Muscle of arm (tissue), 12 donors: ENCODE measurements around the gene IQCK. TPM values are rescaled to one million over a fixed set of nuclear protein-coding genes. Genes with fewer than 3 reads are reported as not detected.

Experiments used
- DNase-seq: peaks from one replicate; pipeline ENCODE4 v3.0.0-alpha.2; 2013
- polyA plus RNA-seq, 12 donors: library from polyadenylated mRNA; unstranded; fragments of 120-200 nt; gene quantifications; one replicate each; pipeline ENCODE4 v1.2.1, GENCODE V29; 2013; ENCODE audit not compliant: insufficient read length in 12 of 12

IQCK gene
- polyA plus RNA-seq, 12 donors: 12.4 to 19.3 (median 14.1) TPM; not detected in 2

DNA sequence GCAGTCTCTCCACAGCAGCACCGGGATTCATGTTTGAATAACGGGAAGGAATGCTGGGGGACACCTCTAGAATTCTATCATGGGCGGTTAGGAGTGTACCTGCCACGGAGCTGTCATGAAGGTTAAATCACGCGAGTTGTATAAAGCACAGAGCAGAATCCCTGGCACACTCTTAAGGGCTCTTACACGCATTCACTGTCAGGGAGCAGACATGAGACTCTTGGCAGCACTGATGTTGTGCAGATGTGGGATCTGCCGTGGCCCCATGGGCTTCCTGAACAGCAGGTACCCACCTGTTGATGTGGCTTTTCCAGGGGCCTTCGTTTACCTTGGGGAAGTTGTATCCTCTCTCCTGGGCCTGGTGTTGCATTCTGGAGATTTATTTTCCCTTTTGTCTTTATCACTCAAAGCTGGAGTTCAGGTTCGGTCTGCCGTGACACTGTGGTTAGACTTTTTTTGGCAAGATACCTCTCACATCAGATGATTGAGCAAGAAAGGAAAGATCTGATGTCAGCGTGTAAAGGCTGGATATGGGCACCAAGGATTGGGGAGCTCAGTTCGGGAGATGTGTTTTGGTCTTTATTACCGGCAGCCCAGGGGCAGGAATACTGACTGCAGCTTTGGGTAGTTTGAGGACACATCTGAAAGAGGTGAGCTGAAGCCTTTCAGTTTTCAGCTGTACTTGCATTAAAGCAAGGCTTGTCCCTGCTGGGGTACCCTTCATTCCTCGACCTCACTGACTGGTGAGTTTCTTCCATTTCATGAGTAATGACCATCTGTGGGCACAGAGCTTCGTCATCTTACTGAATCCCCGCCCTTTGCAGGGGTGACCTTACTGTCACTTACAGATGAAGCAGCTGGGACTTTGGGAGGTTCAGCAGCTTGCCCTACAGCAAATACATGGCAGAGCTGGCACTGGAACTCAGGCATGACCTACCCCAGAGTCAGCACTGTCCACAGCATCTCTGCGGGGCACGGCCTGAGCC is 19.3 kb upstream of the IQCK start:
- DNase-seq: no peak

DNA sequence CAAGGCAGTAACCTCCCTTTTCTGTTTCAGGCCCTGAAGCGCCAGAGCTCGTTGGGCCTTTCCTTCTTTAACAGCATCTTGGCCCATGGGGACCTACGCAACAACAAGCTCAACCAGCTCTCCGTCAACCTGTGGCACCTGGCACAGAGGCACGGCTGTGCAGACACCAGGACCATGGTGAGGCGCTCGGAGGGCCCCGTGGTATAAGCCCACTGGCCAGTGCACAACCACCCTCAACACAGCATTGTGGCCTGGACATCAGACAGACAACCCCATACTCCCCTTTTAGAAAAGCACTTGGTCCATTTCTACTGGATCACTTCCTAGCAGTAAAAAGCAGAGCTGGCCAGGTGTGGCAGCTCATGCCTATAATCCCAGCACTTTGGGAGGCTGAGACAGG is 18.6 kb upstream of the IQCK start:
- DNase-seq: no peak

DNA sequence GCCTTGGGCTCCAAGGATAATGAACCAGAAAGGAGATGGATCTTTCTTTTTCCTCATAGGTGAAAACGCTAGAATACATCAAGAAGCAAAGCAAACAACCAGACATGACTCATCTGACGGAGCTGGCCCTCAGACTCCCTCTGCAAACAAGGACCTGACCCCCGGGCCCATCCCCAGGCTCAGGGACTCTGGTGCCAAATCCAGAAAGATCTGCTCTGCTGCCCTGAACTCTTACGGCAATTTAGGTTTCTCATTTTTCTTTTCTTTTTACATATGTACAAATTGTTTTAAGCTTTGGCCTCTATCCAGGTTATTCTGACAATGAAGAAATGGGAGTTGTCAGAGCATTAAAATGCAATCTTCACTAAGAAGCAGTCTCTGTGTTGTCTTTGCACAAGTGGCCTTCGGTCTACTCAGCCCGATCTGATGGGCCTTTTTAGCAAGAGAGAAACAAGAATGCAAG is 17.7 kb upstream of the IQCK start:
- DNase-seq: no peak

DNA sequence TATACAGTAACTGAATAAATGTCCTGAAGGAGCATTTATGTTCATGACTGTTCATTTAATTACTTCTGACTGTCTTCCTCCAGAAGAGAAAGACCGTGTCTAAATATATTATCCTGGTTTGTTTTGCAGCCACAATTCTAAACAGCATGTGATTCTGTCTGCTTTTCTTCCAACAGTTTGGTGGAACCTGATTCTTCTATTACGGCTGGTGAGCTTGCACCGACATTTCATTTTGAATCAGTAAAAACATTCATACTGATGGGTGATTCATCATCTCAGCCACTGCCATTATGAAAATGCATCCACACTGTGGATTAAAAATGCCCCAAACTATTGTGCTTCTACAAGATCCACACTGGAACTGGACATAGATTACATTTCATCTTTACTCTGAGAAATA is 17.0 kb upstream of the IQCK start:
- no peak for DNase-seq

DNA sequence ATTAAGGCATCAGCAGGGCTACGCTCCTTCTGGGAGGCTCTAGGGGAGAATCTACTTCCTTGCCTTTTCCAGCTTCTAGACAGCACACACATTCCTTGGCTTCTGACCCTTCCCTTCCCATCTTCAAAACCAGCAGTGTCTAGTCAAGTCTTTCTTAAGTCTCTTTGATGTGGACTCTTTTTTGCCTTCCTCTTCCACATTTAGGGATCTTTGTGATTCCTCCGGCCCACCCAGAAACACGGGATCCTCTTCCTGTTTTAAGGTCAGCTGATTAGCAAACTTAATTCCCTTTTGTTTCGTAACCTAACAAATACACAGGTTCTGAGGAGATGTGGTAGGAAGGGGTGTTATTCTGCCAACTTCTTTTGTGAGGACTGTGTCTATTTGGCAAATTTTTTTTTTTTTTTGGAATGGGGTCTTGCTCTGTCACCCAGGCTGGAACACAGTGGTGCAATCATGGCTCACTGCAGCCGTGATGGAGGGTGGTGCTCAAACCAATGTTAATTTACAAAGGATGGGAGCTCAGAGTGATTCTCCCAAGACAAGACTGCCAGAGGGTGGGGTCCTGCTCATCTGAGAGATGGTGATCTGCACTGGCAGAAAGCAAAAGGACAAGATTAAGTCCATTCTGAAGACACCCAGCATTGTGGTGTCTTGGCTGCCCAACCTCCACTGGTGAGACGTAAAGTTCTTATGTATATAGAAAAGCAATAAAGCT is 14.7 kb upstream of the IQCK start:
- DNase-seq: no peak

DNA sequence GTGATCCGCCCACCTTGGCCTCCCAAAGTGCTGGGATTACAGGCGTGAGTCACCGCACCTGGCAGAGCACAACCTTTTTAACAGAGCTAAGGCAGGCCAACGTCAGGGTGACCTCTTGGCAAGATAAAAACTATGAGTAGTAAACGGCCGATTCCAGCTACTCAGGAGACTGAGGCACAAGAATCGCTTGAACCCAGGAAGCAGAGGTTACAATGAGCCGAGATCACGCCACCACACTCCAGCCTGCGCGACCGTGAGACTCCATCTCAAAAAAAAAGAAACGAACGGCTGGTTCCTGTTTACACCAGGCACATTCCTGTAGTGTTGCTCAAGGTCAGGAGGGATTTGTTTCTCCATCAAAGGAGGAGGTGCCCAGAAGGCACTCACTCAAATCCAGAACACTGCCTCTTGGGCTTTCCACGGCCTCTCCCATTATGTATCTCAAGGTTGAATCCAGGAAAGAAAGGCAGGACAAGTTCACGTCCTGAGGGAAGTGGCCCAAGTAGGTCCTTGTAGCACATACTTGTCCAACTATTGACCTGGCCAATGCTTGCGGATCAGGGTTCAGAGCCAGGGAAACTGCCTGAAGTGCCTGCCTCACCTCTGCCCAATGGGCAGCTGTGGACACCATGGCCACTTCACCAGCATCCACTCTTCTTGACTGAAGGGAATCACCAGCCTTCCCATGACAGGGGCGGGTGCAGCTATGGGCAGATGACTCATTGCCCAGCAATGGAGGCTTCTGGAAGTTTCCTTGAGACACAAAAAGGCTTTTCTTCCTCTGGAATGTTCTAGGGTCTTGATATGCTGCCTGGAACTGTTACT is 13.5 kb upstream of the IQCK start:
- no peak for DNase-seq

DNA sequence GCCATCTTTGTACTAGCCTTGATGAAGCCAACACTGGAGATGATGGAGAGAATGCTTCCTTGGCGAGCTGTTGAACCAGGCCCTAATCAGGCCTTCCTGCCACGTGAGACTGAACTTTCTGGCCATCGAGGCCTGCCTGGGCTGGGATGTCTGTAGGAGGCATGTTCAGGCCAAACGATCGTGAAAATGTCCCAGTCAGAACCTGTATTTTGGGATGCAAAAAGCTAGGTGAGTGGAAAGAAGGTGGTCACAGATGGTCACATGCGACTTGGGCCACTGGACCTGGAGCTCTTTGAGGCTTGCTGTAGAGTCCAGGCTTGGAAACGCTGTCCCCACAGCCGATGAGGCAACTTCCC is 12.9 kb upstream of the IQCK start:
- no peak for DNase-seq

DNA sequence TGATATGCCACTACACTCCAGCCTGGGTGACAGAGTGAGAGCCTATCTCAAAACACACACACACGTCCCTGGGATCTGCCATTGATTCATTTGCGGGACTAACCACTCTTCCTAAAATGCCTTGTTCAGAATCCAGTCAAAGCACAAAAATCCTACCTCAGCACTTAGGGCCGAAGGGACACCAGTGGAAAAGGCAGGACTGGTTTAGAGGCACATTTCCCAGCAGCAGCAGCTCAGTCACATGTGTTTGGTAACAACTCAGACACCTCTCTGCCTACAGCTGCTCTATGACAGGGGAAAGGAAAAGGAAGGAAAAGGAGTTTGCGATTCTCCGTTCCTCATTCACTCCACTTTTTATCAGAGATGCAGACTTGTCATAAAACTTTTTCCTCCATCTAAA is 12.2 kb upstream of the IQCK start:
- DNase-seq: no peak

DNA sequence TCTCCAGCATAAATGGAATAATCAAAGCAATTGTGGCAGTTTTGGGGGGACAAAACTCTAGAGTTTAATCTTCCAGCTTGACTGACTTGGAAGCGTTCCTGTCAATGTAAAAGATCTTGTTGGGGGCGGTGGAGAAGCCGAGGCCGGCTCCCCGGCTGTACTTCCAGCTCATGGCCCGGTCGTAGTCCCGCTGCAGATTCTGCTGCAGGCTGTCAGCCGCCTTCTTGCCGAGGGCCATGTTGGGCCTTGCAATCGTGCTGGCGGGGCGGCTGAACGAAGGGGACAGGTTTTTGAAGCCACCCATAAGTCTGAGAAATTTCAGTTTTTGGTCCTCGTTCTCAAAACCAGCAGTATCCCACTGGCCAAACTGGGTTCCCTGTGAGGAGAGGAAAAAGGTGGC is 11.2 kb upstream of the IQCK start:
- DNase-seq: no peak

DNA sequence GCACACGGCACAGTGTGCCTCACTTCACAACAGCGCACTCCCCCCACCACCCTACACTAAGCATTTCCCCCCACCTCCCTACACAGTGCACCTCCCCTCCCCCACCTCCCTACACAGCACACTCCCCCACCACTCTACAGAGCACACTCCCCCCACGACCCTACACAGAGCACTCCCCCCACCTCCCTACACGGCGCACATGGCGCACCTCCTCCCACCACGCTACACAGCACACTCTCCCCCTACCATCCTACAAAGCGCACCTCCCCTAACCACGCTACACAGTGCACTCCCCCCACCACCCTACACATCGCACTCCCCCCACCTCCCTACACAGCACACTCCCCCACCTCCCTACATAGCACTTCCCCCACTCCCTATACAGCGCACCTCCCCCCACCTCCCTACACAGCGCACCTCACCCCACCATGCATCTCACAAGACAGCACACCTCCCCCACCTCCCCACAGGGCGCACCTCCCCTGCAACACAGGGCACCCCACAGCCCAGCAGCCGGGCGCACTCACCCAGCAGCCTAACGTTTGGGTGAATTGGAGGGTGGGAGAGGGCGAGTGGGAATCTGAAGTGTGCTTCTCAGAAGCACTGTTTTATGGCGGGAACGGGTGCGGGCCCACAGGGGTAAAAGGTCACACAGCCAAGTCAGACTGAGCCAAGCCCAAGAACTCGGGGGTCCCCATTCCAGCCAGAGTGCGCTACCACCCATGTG is 10.3 kb upstream of the IQCK start:
- DNase-seq: no peak

DNA sequence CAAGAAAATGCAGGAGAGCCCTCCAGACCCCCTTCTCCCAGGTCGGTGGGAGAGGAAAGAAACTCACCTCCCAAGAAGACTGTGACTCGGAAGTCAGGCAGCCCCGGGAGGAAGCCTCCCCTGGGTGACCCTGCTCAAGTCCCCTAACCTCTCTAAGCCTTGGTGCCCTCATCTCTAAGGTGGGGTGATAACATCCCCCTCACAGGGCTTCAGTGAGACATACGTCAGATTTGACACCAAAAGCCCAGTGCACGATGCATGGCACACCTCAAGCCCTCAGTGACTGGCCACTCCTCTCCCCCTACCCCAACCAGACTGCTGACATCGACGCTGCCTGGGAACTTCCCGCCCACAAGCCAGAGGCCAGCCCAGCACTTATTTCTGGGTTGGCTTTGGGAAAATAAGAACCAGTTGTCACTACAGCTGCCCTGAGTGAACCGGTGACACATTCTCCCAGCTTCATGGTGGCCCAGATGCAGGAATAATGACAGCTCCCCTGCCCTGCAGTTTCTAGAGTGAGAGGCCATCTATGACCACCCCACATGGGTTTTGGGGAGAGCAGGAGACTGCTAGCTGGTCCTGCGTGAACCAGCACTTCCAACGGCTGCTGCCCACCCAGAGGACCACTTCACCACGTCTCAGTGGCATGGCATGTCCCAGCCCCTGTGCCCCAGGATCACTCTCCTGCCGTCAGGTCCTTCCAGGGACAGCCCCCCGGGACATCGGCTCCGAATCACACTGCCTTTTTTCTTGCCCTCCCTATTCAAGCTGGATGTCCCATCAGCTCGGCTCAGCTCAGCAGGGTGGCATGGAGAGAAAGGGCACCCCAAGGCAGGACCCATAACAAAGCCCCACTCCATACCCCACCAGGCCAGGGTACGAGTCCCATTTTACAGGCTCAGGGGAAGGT is 9.5 kb upstream of the IQCK start:
- no peak for DNase-seq

DNA sequence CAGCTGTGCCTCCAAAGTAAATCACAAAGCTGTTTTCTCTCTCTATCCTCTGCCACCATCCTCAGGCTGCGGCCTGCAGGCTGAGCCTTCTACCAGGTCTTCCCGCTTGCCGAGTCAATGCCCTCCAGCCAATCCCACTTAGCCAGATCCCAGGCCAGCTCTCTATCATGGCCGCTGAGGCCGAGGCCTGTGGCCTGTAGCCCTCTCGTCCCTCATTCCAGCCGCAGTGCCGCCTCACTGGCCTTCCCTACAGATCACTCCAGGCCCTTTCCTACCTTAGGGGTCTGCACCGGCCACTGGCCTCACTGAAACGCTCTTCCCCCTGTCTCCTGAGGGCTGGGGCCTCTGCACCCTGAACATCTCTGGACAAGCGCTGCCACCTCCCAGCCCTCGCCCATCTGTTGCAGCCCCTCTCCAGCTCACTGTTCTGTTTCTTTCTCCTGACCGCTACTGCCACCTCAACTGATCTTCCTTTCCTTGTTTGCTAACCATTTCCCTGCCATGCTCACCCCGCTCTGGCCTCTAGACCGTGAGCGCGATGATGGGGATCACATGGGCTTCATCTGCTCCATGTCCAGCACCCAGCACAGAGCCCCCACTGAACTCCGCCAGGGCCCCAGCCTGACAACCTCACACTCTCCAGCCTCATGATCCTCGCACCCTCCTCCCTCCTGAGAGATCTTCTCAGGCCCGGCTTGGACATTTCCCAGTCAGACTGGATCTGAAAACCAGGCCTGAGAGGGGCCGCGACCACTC is 8.5 kb upstream of the IQCK start:
- no peak for DNase-seq

DNA sequence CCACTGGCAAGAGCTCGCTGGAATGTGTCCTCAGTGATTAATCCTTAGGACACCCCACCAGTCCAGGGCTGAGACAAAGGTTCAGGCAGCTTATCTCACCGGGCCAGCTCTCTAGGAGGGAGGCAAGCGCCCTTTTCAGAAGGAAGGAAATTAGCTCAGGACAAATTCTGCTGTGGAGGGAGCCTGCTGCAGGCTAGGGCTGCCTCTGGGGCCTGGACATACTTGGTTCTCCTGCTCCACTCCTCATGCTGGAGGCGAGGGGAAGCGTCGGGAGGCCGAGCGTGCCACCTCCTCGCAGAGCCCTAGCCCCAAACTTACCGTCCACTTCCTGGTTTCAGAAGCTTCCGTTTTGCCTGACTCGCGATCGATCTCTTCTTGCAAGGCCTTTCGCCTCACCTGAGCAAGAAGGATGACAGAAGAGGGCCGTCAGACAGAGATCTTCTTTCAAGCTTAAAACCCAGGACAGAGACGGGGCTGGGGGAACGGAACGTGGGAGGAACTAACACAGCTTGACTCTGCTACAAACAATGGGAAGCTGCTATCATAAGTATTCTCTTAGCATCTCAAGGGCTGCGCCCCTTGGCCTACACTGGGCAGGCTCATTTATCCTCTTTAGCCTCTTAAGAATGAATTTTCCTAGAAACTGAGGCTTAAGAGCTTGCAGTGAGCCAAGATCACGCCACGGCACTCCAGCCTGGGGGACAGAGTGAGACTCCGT is 7.7 kb upstream of the IQCK start:
- no peak for DNase-seq

DNA sequence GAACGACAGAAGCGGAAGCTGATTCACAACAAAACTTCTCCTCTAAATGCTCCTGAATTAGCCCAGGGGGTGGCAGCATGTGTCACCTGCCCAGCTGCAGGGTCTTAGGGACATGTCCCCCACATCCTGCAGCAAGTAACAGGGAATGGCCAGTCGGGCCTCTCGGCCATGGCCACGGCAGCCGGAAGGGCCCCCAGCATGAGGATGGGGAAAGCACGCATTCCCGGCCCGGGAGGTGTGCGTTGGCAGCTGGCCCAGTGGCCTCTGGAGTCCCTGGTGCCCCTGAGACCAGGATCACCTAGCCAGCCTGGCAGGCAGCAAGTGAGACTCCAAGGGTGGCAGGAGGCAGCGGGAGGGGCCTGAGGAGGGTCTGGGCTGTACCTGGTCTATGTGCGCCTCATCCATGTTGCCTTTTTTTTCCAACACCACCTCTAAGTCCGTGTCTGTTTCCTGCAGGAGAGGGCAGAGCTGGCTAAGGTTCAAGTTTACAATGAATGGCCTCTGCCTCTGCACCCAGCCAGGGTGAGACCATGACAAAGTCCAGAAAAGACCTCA is 7.0 kb upstream of the IQCK start:
- no peak for DNase-seq

DNA sequence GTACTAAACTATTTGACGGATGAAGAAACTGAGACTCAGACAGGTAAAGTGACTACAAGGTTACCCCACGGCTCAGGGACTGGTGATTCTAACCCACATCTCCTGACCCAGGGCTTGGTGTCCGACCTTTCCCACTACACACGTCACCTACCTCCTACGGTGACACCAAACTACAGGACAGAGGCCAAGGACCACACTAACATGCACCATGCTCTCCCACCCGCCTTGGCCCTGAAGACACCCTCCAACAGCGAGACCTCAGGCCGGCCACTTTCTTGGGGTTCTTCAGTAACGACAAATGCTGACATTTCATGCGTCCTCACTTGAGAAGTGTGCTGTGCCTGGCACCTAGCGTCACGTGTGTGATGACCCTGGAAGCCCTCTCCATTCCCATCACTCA is 6.4 kb upstream of the IQCK start:
- no peak for DNase-seq

DNA sequence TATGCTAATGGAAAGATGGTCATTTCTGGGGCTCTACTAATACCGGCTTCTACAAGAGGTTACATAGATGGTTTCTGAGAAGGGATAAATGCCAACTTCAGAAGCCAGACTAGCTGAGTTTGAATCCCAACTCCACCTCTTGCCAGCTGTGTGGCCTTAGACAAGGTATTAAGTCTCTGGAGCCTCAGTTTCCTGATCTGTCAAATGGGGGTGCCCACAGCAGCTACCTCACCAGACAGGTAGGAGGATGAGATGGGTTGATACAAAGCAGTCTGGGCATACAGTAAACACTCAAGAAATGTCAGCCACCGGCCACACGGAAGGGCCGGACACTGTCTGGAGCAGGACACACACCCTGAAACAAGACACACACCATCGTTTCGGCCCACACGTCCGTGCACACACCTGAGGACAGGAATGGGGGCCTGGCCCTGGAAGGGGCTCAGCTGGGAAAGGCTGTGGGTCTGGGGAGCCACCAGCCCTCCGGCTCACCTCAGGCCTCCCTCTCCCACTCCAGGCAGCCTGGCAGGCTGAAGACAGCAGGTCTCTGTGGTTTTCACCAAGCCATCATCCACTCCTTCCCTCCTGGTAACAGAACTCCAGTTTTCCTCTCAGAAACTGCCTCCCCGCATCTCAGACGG is 5.5 kb upstream of the IQCK start:
- DNase-seq: no peak

DNA sequence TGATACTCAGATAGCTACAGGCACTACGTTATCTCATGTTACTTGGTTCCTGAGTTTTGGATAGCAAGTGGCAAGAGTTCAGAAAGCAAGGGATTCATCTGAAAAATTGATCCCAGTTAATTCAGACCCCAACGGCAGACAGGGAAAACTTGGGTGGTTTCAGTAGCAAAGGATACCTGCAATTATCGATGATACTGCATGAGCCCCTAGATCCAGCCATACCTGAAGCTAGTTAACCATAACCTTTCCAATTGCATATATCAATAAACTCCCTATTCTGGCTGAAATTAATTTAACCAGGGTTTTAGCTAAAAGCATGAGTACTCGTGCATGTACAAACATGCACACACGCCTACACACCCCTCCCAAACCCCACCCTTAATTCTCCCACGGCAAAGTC is 4.4 kb upstream of the IQCK start:
- DNase-seq: no peak

DNA sequence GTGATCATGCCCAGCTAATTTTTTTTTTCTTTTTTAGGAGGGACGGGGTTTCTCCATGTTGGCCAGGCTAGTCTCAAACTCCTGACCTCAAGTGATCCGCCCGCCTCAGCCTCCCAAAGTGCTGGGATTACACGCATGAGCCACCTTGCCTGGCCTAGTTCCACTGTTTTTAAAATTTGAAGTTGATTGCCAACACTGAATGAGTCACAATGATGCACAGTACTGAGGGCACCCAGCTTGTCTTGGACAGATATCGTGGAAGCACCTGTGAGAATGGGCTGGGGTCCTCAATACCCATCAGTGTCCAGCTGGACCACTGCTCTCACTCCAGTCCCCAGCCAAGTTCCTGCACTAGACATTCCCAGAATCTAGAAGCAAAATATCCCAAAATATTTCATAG is 2.5 kb upstream of the IQCK start:
- no peak for DNase-seq
